MM.1S (cell line): Measurements from ENCODE around the gene TTBK1.

ENCODE experiments used
- EZH2 ChIP-seq: fragments of 300-600 bp; sonication (generic); optimal IDR thresholded peaks from 2 replicates; pipeline ENCODE3; 2017; ENCODE audit warnings: low read depth, mild to moderate bottlenecking, antibody characterized with exemption, low read length, mixed read lengths
- EZH2phosphoT487 ChIP-seq: fragments of 300-600 bp; sonication (generic); IDR thresholded peaks from 2 replicates; pipeline ENCODE4 v1.6.1; 2018; ENCODE audit warnings: antibody characterized with exemption, low read length
- TF ChIP-seq, protein P1 (sequence below): fragments of 300-600 bp; sonication (generic); IDR thresholded peaks from 2 replicates; pipeline ENCODE4 v1.5.1; 2016; ENCODE audit warnings: antibody characterized with exemption, low read length, mixed read lengths

- TF ChIP-seq, protein P1, sequence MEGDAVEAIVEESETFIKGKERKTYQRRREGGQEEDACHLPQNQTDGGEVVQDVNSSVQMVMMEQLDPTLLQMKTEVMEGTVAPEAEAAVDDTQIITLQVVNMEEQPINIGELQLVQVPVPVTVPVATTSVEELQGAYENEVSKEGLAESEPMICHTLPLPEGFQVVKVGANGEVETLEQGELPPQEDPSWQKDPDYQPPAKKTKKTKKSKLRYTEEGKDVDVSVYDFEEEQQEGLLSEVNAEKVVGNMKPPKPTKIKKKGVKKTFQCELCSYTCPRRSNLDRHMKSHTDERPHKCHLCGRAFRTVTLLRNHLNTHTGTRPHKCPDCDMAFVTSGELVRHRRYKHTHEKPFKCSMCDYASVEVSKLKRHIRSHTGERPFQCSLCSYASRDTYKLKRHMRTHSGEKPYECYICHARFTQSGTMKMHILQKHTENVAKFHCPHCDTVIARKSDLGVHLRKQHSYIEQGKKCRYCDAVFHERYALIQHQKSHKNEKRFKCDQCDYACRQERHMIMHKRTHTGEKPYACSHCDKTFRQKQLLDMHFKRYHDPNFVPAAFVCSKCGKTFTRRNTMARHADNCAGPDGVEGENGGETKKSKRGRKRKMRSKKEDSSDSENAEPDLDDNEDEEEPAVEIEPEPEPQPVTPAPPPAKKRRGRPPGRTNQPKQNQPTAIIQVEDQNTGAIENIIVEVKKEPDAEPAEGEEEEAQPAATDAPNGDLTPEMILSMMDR = no peak
- TF ChIP-seq EZH2 (no peak), EZH2phosphoT487 (no peak)
Measured at GRCh38 chr6:43267619-43268354, 24.5 kb downstream of the TTBK1 start.
